PC-3 (cell line): ENCODE results near the gene ADRM1.

Experiments
- CTCF ChIP-seq: fragments of 300-600 bp; sonication (generic); conservative IDR thresholded peaks from 2 replicates; pipeline ENCODE4 v1.5.1; 2017; ENCODE audit warnings: antibody characterized with exemption, low read depth, mild to moderate bottlenecking, low read length
- EZH2 ChIP-seq: fragments of 300-600 bp; sonication (generic); IDR thresholded peaks from one replicate; pipeline ENCODE4 v1.6.1; 2017; ENCODE audit warnings: antibody characterized with exemption, mild to moderate bottlenecking, low read length; ENCODE audit not compliant: unreplicated experiment

DNA sequence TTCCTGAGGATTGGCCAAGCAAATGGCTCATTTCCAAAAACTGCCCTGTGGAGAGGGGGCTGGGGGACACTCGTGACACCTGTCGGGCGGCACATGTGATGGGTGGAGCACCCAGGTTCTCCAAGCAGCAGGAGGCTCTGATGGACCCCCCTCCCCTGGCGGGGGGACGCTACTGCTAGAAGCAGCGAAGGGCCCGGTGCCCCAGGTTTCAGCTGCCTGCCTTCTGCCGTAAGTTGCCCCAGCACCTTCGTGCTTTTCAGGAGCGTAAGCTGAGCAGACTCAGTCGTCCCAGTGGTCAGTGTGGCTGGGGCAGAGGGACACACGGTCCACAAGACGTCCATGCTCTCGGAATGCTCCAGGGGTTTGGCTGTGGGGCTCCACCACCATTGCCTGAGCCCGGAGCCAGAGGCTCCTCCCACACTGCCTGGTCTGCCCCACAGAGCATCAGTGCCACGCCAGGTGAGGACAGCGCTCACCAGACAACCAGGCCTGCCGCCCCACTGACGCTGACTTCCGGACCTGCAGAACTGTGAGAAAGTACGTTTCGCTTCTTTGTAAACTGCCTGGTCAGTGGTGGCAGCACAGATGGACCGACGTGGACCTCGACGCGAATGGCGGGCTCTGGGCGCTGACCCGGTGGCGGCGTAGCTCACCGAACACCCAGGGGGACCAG, 4.1 kb upstream of the ADRM1 start:
- TF ChIP-seq CTCF (no peak), EZH2 (no peak)
